OCI-LY7 (cell line): Measurements from ENCODE around the gene NMT1.

Experiments used
- EZH2phosphoT487 ChIP-seq: fragments of 200-600 bp; sonication (generic); IDR thresholded peaks from 2 replicates; pipeline ENCODE4 v1.6.1; 2018; ENCODE audit warnings: low read depth, borderline replicate concordance, mild to moderate bottlenecking, mixed run types, antibody characterized with exemption, low read length, moderate library complexity, mixed read lengths
- TF ChIP-seq, protein P1 (sequence below): fragments of 200-600 bp; sonication (generic); conservative IDR thresholded peaks from 2 replicates; pipeline ENCODE4 v1.5.1; 2014; ENCODE audit warnings: mild to moderate bottlenecking, antibody characterized with exemption, low read length, moderate library complexity, mixed read lengths

DNA sequence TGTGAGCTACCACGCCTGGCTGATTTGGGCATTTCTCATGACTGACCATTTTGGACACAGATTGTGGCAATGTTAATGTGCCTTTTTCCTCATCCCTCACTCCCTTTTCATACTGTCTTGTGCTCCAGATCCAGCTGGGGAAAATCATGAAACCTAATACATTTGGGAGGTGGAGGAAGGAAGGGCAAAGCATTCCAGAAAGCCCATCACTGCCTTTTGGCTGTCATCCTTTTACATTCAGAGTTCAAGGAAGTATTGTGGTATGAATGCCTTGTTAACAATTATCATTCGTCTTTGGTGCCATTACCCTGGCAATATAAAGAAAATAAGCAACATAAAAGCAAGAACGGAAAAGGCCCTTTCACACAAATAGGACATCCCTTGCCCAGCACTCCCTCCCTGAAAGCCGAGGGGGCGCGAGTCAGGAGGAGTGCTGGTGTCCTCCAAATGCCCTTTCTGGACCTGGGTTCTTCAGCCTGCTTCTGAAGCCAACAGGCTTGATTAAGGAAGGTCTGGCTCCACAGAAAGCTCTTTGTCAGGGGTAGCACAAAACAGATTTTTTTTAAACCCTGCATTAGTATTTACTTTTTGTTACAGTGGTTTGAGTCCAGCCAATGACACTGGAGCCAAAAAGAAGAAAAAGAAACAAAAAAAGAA is 20.1 kb downstream of the NMT1 start:
- TF ChIP-seq, protein P1, sequence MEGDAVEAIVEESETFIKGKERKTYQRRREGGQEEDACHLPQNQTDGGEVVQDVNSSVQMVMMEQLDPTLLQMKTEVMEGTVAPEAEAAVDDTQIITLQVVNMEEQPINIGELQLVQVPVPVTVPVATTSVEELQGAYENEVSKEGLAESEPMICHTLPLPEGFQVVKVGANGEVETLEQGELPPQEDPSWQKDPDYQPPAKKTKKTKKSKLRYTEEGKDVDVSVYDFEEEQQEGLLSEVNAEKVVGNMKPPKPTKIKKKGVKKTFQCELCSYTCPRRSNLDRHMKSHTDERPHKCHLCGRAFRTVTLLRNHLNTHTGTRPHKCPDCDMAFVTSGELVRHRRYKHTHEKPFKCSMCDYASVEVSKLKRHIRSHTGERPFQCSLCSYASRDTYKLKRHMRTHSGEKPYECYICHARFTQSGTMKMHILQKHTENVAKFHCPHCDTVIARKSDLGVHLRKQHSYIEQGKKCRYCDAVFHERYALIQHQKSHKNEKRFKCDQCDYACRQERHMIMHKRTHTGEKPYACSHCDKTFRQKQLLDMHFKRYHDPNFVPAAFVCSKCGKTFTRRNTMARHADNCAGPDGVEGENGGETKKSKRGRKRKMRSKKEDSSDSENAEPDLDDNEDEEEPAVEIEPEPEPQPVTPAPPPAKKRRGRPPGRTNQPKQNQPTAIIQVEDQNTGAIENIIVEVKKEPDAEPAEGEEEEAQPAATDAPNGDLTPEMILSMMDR, result no peak
- TF ChIP-seq EZH2phosphoT487, result no peak
